Measurements from ENCODE around the gene PES1.
A peak's percentile ranks its signal among the peaks of the same experiment; 100 is the strongest.
"Not testable (repeated sequence)": the region's sequence is repeated elsewhere in the genome, so short reads cannot be mapped to it uniquely, and the experiment has no call there.

Gene PES1

DNA sequence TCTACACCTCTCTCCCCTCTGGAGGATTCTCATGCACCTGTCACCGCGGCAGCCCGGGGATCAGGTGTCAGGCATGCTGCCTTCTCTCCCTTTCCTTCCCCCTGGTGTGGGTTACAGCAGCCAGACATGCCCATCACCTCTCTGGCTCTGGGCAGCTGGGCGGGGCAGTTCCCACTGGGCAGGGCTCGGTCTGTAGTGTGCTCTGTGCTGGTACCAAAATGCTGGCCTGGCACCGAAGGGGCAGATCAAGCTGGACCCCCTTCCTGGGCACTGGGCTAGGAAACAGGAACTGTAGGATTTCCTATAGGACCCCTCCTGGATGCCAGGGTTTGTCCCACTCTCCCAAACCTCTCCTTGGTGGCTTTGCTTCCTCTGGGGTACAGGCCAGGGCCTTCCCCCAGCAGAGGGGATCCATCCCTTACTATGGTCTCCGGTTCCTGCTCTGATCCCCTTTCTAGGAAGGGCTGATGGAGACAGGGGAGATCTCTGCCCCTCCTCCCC, 18.1 kb downstream of the PES1 start:
- no peak for DNase-seq

- DNase-seq, result no peak
Observed at GRCh38 chr22:30572840-30573593, 18.7 kb downstream of the PES1 start.

- DNase-seq, result no peak
Observed at GRCh38 chr22:30572210-30572609, 19.5 kb downstream of the PES1 start.

- DNase-seq, result no peak
Observed at GRCh38 chr22:30569674-30570202, 22.0 kb downstream of the PES1 start.

DNA sequence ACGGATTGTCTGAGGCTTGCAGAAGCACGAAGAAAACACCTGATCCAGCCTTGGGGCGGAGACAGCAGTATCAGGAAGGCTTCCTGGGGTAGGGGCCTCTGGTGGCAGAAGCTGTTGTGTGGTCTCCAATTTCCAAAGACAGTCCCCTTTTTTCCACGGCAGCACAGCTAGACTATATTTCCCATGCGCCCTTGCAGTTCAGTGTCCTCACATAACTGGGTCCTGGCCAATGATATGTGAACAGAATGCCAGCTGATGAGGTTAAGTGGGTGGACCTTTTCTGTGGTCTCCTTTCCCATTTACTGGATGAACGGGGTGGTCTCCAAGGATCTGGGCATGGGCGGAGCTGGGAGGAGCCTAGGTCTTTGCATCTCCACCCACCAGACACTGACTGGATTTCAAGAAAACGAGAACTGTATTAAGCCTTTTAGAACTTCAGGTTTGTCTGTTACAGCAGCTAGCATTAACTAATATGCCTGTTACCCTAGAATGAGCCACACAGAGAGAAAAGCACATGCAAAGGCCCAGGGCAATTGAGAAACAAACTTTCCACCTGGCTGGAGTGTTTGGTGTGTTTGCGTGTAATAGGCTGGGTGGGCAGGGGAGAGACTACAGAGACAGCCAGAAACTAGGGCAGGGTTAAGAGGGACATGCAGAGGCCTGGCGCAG, 23.4 kb downstream of the PES1 start:
- DNase-seq, result no peak

GRCh38 chr22:30567277-30567676, 24.4 kb downstream of the PES1 start:
- DNase-seq, result not testable (repeated sequence)

GRCh38 chr22:30566125-30566524, 25.6 kb downstream of the PES1 start:
- no peak for DNase-seq

- DNase-seq, result no peak
Observed at GRCh38 chr22:30565341-30565740, 26.4 kb downstream of the PES1 start.

DNA sequence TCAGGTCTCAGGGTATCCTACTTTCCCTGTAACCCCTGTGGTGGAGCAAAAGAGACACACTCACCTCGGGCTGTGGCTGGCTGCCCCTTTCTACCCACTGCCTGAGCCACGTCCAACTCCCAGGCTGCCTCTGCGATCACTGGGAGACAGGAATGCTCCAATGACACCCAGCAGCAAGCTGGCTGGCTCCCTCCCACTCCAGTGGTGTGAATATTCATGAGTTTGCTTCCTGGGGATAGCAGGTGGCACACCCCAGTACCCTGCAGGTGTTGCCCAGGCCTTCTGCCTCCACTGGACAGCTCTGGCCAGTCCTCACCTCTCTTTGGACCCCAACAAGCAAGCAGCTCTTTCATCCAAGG, 27.0 kb downstream of the PES1 start:
- DNase-seq, result no peak

- no peak for DNase-seq
Observed at GRCh38 chr22:30564045-30564760, 27.5 kb downstream of the PES1 start.

DNA sequence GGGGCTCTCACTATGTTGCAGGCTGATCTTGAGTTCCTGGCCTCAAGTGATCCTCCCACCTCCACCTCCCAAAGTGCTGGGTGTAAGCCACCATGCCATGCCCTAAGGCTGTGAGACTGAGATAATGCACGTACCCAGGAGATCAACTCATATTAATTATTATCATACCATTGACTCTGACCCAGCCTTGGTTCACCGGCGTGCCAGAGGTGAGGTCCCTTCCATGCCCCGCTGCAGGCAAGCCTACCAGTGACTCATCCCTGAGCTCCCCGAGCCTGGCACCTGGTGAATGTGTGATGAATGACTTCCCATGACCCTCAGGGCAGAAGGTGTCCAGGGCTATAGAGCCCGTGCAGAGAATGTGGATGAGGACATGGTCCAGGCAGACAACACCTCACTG, 29.3 kb downstream of the PES1 start:
- DNase-seq, result no peak

DNA sequence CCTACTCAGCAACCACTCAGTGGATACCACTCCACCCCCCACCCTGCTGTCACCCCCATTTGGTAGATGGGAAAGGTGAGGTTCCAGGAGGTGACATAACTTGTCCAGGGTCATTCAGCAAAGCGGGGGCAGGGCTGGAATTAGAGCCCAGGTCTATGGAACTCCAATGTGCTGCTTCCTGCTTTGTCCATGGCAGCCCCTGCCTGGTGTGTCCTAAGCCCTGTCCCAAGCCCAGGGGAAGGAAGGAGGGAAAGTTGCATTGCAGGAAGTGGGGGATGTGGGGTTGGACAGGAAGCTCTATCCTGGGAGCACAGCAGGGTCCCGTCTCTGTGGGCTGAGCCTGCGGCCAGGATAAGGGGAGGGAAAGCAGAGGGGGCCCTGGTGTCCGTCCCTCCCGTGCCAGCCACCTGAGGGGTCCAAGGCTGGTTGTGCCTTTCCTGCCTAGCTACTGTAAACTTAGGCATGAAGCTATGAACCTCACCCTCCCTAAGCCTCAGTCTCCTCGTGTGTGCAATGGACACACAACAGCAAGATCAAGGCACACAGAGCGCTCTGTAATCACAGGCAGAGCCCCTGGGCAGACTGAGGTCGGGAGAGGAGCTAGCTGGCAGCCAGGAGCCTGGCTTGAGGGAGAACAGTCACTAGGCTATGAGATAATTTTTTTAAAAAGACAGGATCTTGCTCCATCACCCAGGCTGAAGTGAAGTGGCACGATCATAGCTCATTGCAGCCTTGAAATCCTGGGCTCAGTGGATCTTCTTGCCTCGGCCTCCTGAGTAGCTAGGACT, 30.1 kb downstream of the PES1 start:
- DNase-seq, result no peak

GRCh38 chr22:30560643-30561202, 31.0 kb downstream of the PES1 start:
- peak; percentile 6 for DNase-seq

DNA sequence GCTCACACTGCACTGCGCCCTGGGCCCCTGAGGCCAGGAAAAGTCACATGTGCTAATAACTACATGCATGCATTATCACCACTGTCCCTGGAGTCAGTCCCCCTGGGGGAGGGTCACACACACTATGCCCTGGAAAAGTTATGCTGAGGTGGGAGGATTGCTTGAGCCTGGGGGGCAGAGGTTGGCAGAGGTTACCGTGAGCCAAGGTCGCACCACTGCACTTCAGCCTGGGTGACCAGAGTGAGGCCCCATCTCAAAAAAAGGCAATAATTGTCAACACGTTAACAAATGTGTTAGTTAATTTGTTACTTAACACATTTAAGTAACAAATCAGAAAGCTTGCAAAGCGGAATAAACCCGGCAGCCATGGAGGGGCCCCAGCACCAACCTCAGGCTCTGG, 31.8 kb downstream of the PES1 start:
- DNase-seq, result no peak

- DNase-seq, result no peak
Observed at GRCh38 chr22:30557243-30557642, 34.5 kb downstream of the PES1 start.

DNA sequence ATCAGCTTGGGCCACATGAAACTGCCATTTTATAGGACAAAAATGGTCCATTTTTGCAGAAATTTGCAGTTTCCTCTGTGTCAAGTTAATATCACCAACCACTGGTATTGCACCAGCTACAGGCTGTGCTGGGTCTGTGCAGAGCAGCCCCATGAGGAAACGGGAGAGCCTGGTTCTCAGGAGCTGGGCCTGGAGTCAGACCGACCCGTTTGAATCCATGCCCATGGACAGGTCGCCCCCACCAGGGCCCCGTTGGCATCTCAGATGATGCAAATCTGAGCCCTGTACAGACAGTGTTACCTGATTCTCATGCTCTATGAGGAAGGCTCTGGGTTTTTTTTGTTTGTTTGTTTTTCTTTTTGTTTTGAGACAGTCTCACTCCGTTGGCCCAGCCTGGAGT, 35.3 kb downstream of the PES1 start:
- no peak for DNase-seq

GRCh38 chr22:30555282-30556210, 36.2 kb downstream of the PES1 start:
- DNase-seq, result no peak

DNA sequence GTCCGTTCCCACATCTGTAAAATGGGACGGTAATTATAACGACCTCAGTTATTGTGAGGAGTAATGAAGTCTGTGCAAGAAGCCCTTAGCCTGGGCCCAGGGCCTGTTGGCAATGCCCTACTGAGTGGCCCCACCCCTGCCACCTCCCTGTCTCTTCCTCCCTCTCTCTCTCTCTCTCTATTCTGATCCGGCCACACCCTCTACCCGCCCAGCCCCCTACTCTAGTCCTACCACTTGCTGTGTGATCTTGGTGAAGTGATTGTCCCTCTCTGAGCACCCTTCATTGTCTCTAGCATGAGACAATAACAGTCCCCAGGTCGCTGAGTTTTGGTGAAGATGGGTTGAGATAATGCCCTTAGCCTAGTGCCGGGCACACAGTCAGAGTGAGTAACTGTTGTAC, 37.7 kb downstream of the PES1 start:
- no peak for DNase-seq

- no peak for DNase-seq
Observed at GRCh38 chr22:30552719-30553118, 39.0 kb downstream of the PES1 start.

DNA sequence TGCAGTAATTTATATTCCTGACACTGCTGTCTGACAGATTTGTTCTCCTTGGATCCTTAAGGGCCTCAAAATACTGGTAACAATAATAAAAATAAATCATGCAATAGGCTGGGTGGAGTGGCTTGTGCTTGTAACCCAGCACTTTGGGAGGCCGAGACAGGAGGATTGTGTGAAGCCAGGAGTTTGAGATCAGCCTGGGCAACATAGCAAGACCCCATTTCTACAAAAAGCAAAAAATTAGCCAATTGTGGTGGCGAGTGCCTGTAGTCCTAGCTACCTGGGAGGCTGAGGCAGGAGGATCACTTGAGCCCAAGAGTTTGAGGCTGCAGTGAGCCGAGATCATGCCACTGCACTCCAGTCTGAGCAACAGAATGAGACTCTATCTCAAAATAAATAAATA, 39.9 kb downstream of the PES1 start:
- not testable (repeated sequence) for DNase-seq

DNA sequence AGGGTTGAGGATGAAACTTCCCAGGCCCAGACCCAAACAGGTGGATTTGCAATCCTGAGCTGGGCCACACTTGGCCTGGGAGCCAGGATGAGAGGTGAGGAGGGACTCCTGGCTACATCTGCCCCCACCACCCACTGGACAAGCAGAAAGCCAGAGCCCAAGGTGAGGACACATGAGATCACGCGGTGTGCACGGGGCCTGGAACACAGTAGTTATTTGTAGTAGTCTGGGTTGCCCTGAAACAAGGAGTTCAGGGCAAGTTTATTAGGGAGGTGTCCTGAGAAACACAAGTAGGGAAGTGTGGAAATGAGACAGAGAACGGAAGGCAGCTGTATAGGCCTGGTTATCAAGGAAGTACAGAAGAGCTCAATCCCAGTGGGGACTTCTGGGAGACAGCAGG, 44.5 kb downstream of the PES1 start:
- no peak for DNase-seq

All from activated CD4-positive, alpha-beta T cell treated with anti-CD3 and anti-CD28 coated beads, Interleukin-2, amount 50 U/mL, for 16 hours (primary cell).